ENCODE results near the gene PGAM5. TPM values are rescaled to one million over a fixed set of nuclear protein-coding genes. Genes with fewer than 3 reads are reported as not detected.

Gene PGAM5
- total and polyA plus RNA-seq, 9 of the 15 experiments (the other 6 are each of a cell fraction or from before 2014, with no cell fraction given) = 7.4 to 121 (median 69.5) TPM

GRCh38 chr12:132687211-132688164, 23.2 kb upstream of the PGAM5 start, which contains the start of the genes POLE and PXMP2 (continued):
- no peak for TF ChIP-seq ZBTB34 (CRISPR knock-in tag; IDR thresholded peaks at IDR 0.05)
- peak; percentile 76 for TF ChIP-seq SUPT5H (IDR thresholded peaks at IDR 0.05)
- TF ChIP-seq ZBTB26 (CRISPR knock-in tag; IDR thresholded peaks at IDR 0.05) = no peak
- no peak for TF ChIP-seq KLF1 (tag; IDR thresholded peaks at IDR 0.05)
- no peak for TF ChIP-seq RBM39 (optimal IDR thresholded peaks at IDR 0.05; ENCODE audit: low read depth, low read length)
- TF ChIP-seq SRSF3 (IDR thresholded peaks at IDR 0.05; ENCODE audit: insufficient read depth, low read length) = no peak
- TF ChIP-seq RBBP5 (IDR thresholded peaks at IDR 0.05; ENCODE audit: borderline replicate concordance, insufficient read depth, low read length, poor library complexity, severe bottlenecking) = peak; percentile 76
- TF ChIP-seq UBTF (IDR thresholded peaks at IDR 0.05; ENCODE audit: borderline replicate concordance in 1 of 2, low read depth in 2 of 2, low read length in 2 of 2) = peak in 1 of 2 experiments; percentile 38; a peak in 2 of 4 replicates
- TF ChIP-seq MAFK (IDR thresholded peaks at IDR 0.05; ENCODE audit: low read length) = no peak
- peak; percentile 92 for TF ChIP-seq PCBP1 (IDR thresholded peaks at IDR 0.05; ENCODE audit: low read depth, low read length, poor library complexity, severe bottlenecking)
- TF ChIP-seq PHF21A (IDR thresholded peaks at IDR 0.05; ENCODE audit: borderline replicate concordance, low read depth) = no peak
- TF ChIP-seq ZBED1 (IDR thresholded peaks at IDR 0.05) = no peak
- no peak for TF ChIP-seq ZNF280A (IDR thresholded peaks at IDR 0.05; ENCODE audit: low read depth, partially characterized antibody)
- no peak for TF ChIP-seq BCOR (IDR thresholded peaks at IDR 0.05)
- 0 out of 2 replicates have a peak, but pooled peaks have one; percentile 21 for TF ChIP-seq HNRNPL (IDR thresholded peaks at IDR 0.05; ENCODE audit: low read depth, low read length)
- no peak for TF ChIP-seq GATAD2A (IDR thresholded peaks at IDR 0.05)
- TF ChIP-seq ZNF778 (CRISPR knock-in tag; IDR thresholded peaks at IDR 0.05) = no peak
- TF ChIP-seq E2F4 (CRISPR knock-in tag; IDR thresholded peaks at IDR 0.05; ENCODE audit: low read depth) = peak; percentile 92
- TF ChIP-seq ZNF785 (CRISPR knock-in tag; IDR thresholded peaks at IDR 0.05) = no peak
- TF ChIP-seq KLF10 (CRISPR knock-in tag; IDR thresholded peaks at IDR 0.05) = no peak
- peak; percentile 98 for TF ChIP-seq RB1 (IDR thresholded peaks at IDR 0.05; ENCODE audit: low read depth)
